ENCODE data around the gene CD200R1. TPM values are rescaled to one million over a fixed set of nuclear protein-coding genes. Genes with fewer than 3 reads are reported as not detected.

CD200R1 gene
- total and polyA plus RNA-seq, 2 of the 13 experiments (the other 11 are each of a cell fraction or from before 2014, with no cell fraction given), result 0.04 TPM; not detected in 1

DNA sequence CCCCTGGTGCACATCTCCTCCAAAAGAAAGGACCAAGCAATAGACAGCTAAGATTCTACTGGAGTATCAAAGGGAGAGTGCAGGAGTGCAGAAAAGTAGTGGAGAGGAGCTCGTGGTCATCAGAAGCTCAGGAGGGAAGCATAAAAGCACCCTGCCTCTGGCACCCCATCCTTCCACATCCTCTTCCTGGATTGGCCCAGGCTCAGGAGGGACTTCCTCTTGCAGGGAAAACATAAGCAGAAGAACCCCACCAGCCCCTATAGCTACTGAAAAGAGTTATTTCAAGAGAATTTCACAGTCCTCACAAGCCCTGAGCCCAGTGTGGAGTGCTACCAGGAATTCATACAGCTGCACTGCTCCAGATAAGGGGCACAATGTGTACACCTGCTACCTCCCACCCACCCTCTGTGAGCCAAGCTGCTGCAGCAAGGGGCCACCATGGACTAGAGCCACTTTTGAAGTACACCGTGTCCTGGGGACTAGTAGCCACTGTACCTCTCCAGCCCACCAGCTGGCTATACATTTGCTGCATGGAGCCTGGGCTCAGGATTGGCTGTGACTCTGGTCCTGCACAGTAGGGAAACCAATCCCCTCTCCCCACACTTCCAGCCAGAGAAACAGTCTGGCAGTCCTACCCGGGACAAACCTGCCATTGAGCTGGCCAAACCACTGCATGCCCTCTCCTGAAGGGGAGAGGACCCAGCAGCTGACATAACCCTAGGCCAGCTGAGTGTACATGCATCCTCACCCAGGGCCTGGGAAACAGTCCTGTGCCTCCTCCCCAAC, 43.0 kb downstream of the CD200R1 start:
- no peaks in the 10 kb centered on the region for H3K36me3 ChIP-seq (replicated peaks in 1 of 2; ENCODE audit: control insufficient read depth in 1 of 2, insufficient read depth in 2 of 2, low read length in 2 of 2)
- H3K4me2 ChIP-seq (ENCODE audit: low read depth, low read length), result no peak overlapping the region
- H3K9ac ChIP-seq (ENCODE audit: insufficient read depth, low read depth, low read length), result no peak overlapping the region
- no peak overlapping the region for H3K27ac ChIP-seq (ENCODE audit: extremely low read length, insufficient read depth, low read length)
- CTCF ChIA-PET (ENCODE audit: low intra/inter-chr PET ratio, low total read pairs), result no interaction called here
- no peak overlapping the region for H2AFZ ChIP-seq (ENCODE audit: low read length)
- no peaks in the 10 kb centered on the region for H3K4me1 ChIP-seq (ENCODE audit: insufficient read depth, low read length)
- no peaks in the 10 kb centered on the region for H3K27me3 ChIP-seq (ENCODE audit: control insufficient read depth in 1 of 2, insufficient read depth in 2 of 2, low read length in 2 of 2)
- ATAC-seq, result no peak
- FAIRE-seq, result no peak
- intact Hi-C loops (cut with micrococcal nuclease; ENCODE audit: unreplicated experiment) (no loop called here), in situ Hi-C loops (cut with HindIII; ENCODE audit: extremely low pct_ligation_motif_present, low pct_unique_long_range_greater_than_20kb) (no loop called here)
- H3K4me3 ChIP-seq (replicated peaks in 1 of 3; ENCODE audit: insufficient read depth in 1 of 3, low read depth in 2 of 3, low read length in 3 of 3), result no peak overlapping the region
- no peaks in the 10 kb centered on the region for H3K9me3 ChIP-seq (ENCODE audit: low read length)
- no peak for DNase-seq (ENCODE audit: low spot score)
- WGBS (ENCODE audit: low lambda C conversion rate), result 0% methylated on average over 2 of the region's 3 CpGs
- TF ChIP-seq PHF21A (CRISPR knock-in tag; IDR thresholded peaks at IDR 0.05) (no peak), MXD4 (CRISPR knock-in tag; IDR thresholded peaks at IDR 0.05) (no peak), HNF4A (CRISPR knock-in tag; IDR thresholded peaks at IDR 0.05) (no peak)
- H3K79me2 ChIP-seq (ENCODE audit: insufficient read depth, low read length), result no peaks in the 10 kb centered on the region
- BruUV-seq (replicated peaks), result no TSS peak
- POLR2A ChIA-PET, result no interaction called here
- H4K20me1 ChIP-seq (ENCODE audit: insufficient read depth, low read length), result no peaks in the 10 kb centered on the region

DNA sequence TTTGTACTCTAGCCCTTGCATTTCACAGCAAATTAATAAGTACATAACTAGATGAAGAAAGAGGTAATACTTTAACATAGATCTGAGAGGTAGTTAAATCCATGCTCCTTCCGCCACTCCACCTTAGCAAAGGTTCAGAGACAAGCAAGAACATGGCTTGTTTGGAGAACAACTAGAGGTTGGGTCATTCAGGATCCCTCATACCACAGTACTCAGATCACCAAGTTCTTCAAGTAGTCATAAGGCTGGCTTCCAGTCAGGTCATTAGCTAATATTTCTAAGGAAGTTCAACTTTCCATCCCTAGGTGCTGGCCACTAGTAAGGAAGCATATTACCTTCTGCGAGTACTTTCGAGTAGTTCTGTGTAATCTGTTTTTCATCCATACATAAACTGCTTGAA, 44.1 kb downstream of the CD200R1 start:
- Histone ChIP-seq H3K79me2 (ENCODE audit: insufficient read depth, low read length) (no peaks in the 10 kb centered on the region), H4K20me1 (ENCODE audit: insufficient read depth, low read length) (no peaks in the 10 kb centered on the region), H3K9ac (ENCODE audit: insufficient read depth, low read depth, low read length) (no peak overlapping the region), H3K4me2 (ENCODE audit: low read depth, low read length) (no peak overlapping the region), H3K27ac (ENCODE audit: extremely low read length, insufficient read depth, low read length) (no peak overlapping the region), H3K4me1 (ENCODE audit: insufficient read depth, low read length) (no peaks in the 10 kb centered on the region), H3K36me3 (replicated peaks in 1 of 2; ENCODE audit: control insufficient read depth in 1 of 2, insufficient read depth in 2 of 2, low read length in 2 of 2) (no peaks in the 10 kb centered on the region), H3K27me3 (ENCODE audit: control insufficient read depth in 1 of 2, insufficient read depth in 2 of 2, low read length in 2 of 2) (no peaks in the 10 kb centered on the region), H3K4me3 (replicated peaks in 1 of 3; ENCODE audit: insufficient read depth in 1 of 3, low read depth in 2 of 3, low read length in 3 of 3) (no peak overlapping the region), H2AFZ (ENCODE audit: low read length) (no peak overlapping the region), H3K9me3 (ENCODE audit: low read length) (no peaks in the 10 kb centered on the region)
- no TSS peak for BruUV-seq (replicated peaks)
- intact Hi-C loops (cut with micrococcal nuclease; ENCODE audit: unreplicated experiment) (no loop called here), in situ Hi-C loops (cut with HindIII; ENCODE audit: extremely low pct_ligation_motif_present, low pct_unique_long_range_greater_than_20kb) (no loop called here)
- ChIA-PET CTCF (ENCODE audit: low intra/inter-chr PET ratio, low total read pairs) (no interaction called here), POLR2A (no interaction called here)
- FAIRE-seq (no peak), DNase-seq (ENCODE audit: low spot score) (no peak), ATAC-seq (no peak)
- 13% methylated on average over 3 of the region's 3 CpGs for WGBS (ENCODE audit: low lambda C conversion rate)
- no peak for TF ChIP-seq IKZF1 (IDR thresholded peaks at IDR 0.05)
- no peak for TF ChIP-seq BORCS8-MEF2B (CRISPR knock-in tag; IDR thresholded peaks at IDR 0.05)
- TF ChIP-seq MIER2 (CRISPR knock-in tag; IDR thresholded peaks at IDR 0.05), result no peak
- no peak for TF ChIP-seq JUNB (CRISPR knock-in tag; IDR thresholded peaks at IDR 0.05; ENCODE audit: borderline replicate concordance)
- TF ChIP-seq, protein P1, sequence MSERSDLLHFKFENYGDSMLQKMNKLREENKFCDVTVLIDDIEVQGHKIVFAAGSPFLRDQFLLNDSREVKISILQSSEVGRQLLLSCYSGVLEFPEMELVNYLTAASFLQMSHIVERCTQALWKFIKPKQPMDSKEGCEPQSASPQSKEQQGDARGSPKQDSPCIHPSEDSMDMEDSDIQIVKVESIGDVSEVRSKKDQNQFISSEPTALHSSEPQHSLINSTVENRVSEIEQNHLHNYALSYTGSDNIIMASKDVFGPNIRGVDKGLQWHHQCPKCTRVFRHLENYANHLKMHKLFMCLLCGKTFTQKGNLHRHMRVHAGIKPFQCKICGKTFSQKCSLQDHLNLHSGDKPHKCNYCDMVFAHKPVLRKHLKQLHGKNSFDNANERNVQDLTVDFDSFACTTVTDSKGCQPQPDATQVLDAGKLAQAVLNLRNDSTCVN (CRISPR knock-in tag; IDR thresholded peaks at IDR 0.05; ENCODE audit: borderline replicate concordance), result no peak
- no peak for TF ChIP-seq HNRNPL (IDR thresholded peaks at IDR 0.05; ENCODE audit: low read depth, low read length)
- TF ChIP-seq ZMYM3 (CRISPR knock-in tag; IDR thresholded peaks at IDR 0.05), result no peak
- TF ChIP-seq PRMT3 (CRISPR knock-in tag; IDR thresholded peaks at IDR 0.05; ENCODE audit: borderline replicate concordance, low read depth), result no peak
- TF ChIP-seq ELF1 (CRISPR knock-in tag; IDR thresholded peaks at IDR 0.05), result no peak
- TF ChIP-seq ZNF616 (CRISPR knock-in tag; IDR thresholded peaks at IDR 0.05; ENCODE audit: low read depth), result no peak
- no peak for TF ChIP-seq ZNF644 (CRISPR knock-in tag; IDR thresholded peaks at IDR 0.05; ENCODE audit: low read depth)
- TF ChIP-seq, protein P2, sequence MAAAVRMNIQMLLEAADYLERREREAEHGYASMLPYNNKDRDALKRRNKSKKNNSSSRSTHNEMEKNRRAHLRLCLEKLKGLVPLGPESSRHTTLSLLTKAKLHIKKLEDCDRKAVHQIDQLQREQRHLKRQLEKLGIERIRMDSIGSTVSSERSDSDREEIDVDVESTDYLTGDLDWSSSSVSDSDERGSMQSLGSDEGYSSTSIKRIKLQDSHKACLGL (CRISPR knock-in tag; IDR thresholded peaks at IDR 0.05), result no peak
- TF ChIP-seq FOXA3 (CRISPR knock-in tag; IDR thresholded peaks at IDR 0.05), result no peak
- TF ChIP-seq ZNF549 (CRISPR knock-in tag; IDR thresholded peaks at IDR 0.05), result no peak
- no peak for TF ChIP-seq ZNF101 (CRISPR knock-in tag; IDR thresholded peaks at IDR 0.05; ENCODE audit: borderline replicate concordance, low read depth)
- TF ChIP-seq TBP (CRISPR knock-in tag; IDR thresholded peaks at IDR 0.05), result no peak
- TF ChIP-seq ZNF207 (IDR thresholded peaks at IDR 0.05; ENCODE audit: borderline replicate concordance), result no peak
- no peak for TF ChIP-seq KAT7 (CRISPR knock-in tag; IDR thresholded peaks at IDR 0.05; ENCODE audit: borderline replicate concordance)

Data from HepG2 (cell line).